SU-DHL-6 (cell line): Measurements from ENCODE around the gene SETD5.
A peak's percentile ranks its signal among the peaks of the same experiment; 100 is the strongest.

Source experiments
- H2AFZ ChIP-seq: fragments of 200-600 bp; sonication (generic); 2 replicates; pipeline ENCODE4 v1.6.1; 2014; ENCODE audit warnings: low read depth, mild to moderate bottlenecking, moderate library complexity, mixed read lengths, antibody characterized with exemption, low read length; ENCODE audit not compliant: severe bottlenecking
- H3F3A ChIP-seq: fragments of 200-600 bp; shearing (Covaris generic); 2 replicates; pipeline ENCODE4 v1.6.0; 2016; ENCODE audit warnings: antibody characterized with exemption, mild to moderate bottlenecking; ENCODE audit not compliant: insufficient read depth
- H3K27ac ChIP-seq: fragments of 200-600 bp; sonication (generic); 2 replicates; pipeline ENCODE4 v1.5.1; 2016; ENCODE audit warnings: low read depth, mild to moderate bottlenecking, low read length, moderate library complexity, mixed read lengths
- H3K27me3 ChIP-seq: fragments of 200-600 bp; sonication (generic), shearing (Covaris generic); 2 replicates; pipeline ENCODE4 v1.6.0; 2014; ENCODE audit warnings: mild to moderate bottlenecking, low read length
- H3K36me3 ChIP-seq: fragments of 200-600 bp; sonication (generic); 2 replicates; pipeline ENCODE4 v1.6.1; 2014; ENCODE audit warnings: mild to moderate bottlenecking, low read length, mixed read lengths
- H3K4me2 ChIP-seq: fragments of 300-600, 200-600 bp; shearing (Covaris generic), sonication (generic); 2 replicates; pipeline ENCODE4 v1.6.0; 2014; ENCODE audit warnings: low read length, low read depth, mild to moderate bottlenecking; ENCODE audit not compliant: poor library complexity, severe bottlenecking
- H3K4me3 ChIP-seq: fragments of 200-600 bp; sonication (generic); 2 replicates; pipeline ENCODE4 v1.5.1; 2014; ENCODE audit warnings: antibody characterized with exemption, low read length, mild to moderate bottlenecking, mixed read lengths; ENCODE audit not compliant: insufficient read depth, poor library complexity, severe bottlenecking
- H3K79me2 ChIP-seq: fragments of 200-600 bp; sonication (generic); 2 replicates; pipeline ENCODE4 v1.6.1; 2014; ENCODE audit warnings: mild to moderate bottlenecking, low read length, moderate library complexity; ENCODE audit not compliant: insufficient read depth
- H3K9ac ChIP-seq: fragments of 200-600 bp; sonication (generic); 2 replicates; pipeline ENCODE4 v1.7.0; 2014; ENCODE audit warnings: mild to moderate bottlenecking, low read length
- H3K9me2 ChIP-seq: fragments of 200-600 bp; sonication (generic); replicated peaks from 2 replicates; pipeline ENCODE4 v1.6.1; 2014; ENCODE audit warnings: low read length; ENCODE audit not compliant: insufficient read depth
- H3K9me3 ChIP-seq: fragments of 200-600 bp; sonication (generic); 2 replicates; pipeline ENCODE4 v1.6.1; 2014; ENCODE audit warnings: low read length, mixed read lengths; ENCODE audit not compliant: insufficient read depth
- H4K20me1 ChIP-seq: fragments of 200-600 bp; sonication (generic); 2 replicates; pipeline ENCODE4 v1.6.1; 2014; ENCODE audit warnings: low read depth, mild to moderate bottlenecking, antibody characterized with exemption, low read length, moderate library complexity, mixed read lengths
- CTCF ChIP-seq: fragments of 200-600 bp; sonication (generic); IDR thresholded peaks from one replicate; pipeline ENCODE4 v1.5.1; 2017; ENCODE audit warnings: antibody characterized with exemption, mild to moderate bottlenecking, low read length, moderate library complexity; ENCODE audit not compliant: insufficient read depth, poor library complexity, severe bottlenecking
- EZH2phosphoT487 ChIP-seq: fragments of 200-600 bp; sonication (generic), shearing (Covaris generic); conservative IDR thresholded peaks from 2 replicates; pipeline ENCODE4 v1.6.1; 2018; ENCODE audit warnings: mild to moderate bottlenecking, antibody characterized with exemption, low read length, moderate library complexity, mixed read lengths

Gene SETD5

DNA sequence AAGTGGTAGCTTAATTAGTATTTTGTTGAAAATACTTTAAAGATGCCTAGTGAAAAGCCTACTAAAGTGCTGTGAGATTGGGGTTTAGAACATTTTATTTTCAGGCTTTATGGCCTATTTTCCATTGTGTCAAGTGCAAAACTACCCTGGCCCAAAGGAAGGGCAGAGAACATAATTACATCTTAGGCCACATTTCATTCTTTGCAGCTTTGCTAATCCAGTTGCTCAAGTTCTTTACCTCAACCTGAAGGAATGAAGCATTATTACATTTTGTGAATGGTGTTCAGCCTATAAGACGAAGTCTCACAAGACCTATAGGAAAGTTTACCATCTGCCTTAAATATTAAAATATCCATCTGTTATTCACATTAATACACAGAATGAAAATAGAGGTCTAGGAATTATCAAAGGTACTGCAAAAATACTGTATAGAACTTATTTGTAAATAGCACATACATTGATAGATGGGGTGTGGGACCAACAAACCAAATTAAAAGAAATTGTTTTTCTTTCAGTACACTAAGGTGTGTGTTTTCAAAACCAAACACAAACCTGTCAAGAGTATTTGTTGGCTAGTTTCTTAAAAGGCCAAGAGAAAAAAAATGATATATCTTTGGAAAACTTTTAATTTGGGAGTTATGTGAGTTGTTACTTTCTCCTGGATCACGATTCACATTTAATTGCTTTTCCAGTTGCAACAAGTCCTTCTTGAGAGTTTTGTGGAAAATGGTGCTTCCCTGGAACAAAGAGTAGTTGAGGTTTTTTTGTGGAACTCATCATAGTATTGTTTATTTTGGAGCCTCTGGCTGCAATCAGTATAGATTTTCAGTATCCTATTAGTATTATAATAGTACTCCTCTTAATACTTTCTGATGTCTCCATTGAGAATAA lies 12.0 kb upstream of the SETD5 start:
- Histone ChIP-seq H3K36me3 (peaks cover 47% of the 10 kb centered on the region), H3K4me2 (no peak overlapping the region), H3K27me3 (no peaks in the 10 kb centered on the region), H3K9me2 (no peaks in the 10 kb centered on the region), H2AFZ (no peak overlapping the region), H4K20me1 (peaks cover 10% of the 10 kb centered on the region; the same call in 1 of the 2 replicates), H3K27ac (no peak overlapping the region), H3K79me2 (peaks cover 8% of the 10 kb centered on the region), H3K4me3 (no peak overlapping the region), H3F3A (peaks cover 76% of the 10 kb centered on the region), H3K9ac (no peak overlapping the region), H3K9me3 (no peaks in the 10 kb centered on the region)
- TF ChIP-seq EZH2phosphoT487 (no peak), CTCF (no peak)

GRCh38 chr3:9386078-9386459 lies 11.3 kb upstream of the SETD5 start:
- TF ChIP-seq EZH2phosphoT487 (no peak), CTCF (no peak)
- peaks cover 82% of the 10 kb centered on the region for H3F3A ChIP-seq
- no peak overlapping the region for H3K4me3 ChIP-seq
- H3K36me3 ChIP-seq: peaks cover 53% of the 10 kb centered on the region
- H3K27me3 ChIP-seq: no peaks in the 10 kb centered on the region
- peaks cover 14% of the 10 kb centered on the region for H3K79me2 ChIP-seq
- no peak overlapping the region for H2AFZ ChIP-seq
- H3K9ac ChIP-seq: no peak overlapping the region
- no peaks in the 10 kb centered on the region for H3K9me2 ChIP-seq
- no peak overlapping the region for H3K4me2 ChIP-seq
- H3K9me3 ChIP-seq: no peaks in the 10 kb centered on the region
- no peak overlapping the region for H3K27ac ChIP-seq
- peaks cover 14% of the 10 kb centered on the region; the same call in 1 of the 2 replicates for H4K20me1 ChIP-seq

GRCh38 chr3:9386501-9387321 lies 10.7 kb upstream of the SETD5 start:
- Histone ChIP-seq H3K27ac (peak overlapping the region; percentile 17; the same call in 1 of the 2 replicates), H3K79me2 (peaks cover 21% of the 10 kb centered on the region), H3K9me2 (no peaks in the 10 kb centered on the region), H3K4me2 (no peak overlapping the region), H3K9me3 (no peaks in the 10 kb centered on the region), H3K27me3 (no peaks in the 10 kb centered on the region), H3F3A (peaks cover 82% of the 10 kb centered on the region), H3K9ac (no peak overlapping the region), H3K36me3 (peaks cover 58% of the 10 kb centered on the region), H4K20me1 (peaks cover 17% of the 10 kb centered on the region), H3K4me3 (no peak overlapping the region), H2AFZ (no peak overlapping the region)
- TF ChIP-seq CTCF (no peak), EZH2phosphoT487 (no peak)
